K562 treated with DMSO at 1 percent for 4 hours (cell line): Measurements from ENCODE around the gene CHCHD2. TPM values are rescaled to one million over a fixed set of nuclear protein-coding genes. Genes with fewer than 3 reads are reported as not detected.

Experiments
- total RNA-seq: library from RNA; unstranded; fragments of 300-600 nt; gene quantifications from 2 replicates; pipeline ENCODE4 v1.2.3, GENCODE V29; 2022; ENCODE audit not compliant: insufficient read depth

The CHCHD2 gene
- 999 and 1,178 TPM in 2 replicates for total RNA-seq

GRCh38 chr7:56106108-56107073 is at the start of gene CHCHD2:
CHCHD2 (minus strand) TSS chr7:56106476; CDS start chr7:56106413, 63 bp downstream.

GRCh38 chr7:56115852-56116538 is 9.7 kb upstream of the CHCHD2 start, which contains the start of gene NUPR2:
NUPR2 (minus strand) TSS chr7:56116417; CDS start chr7:56116314, 103 bp downstream.

GRCh38 chr7:56092789-56093531 is 13.3 kb downstream of the CHCHD2 start, which contains the start of gene PHKG1:
PHKG1 (minus strand) TSS chr7:56092952; CDS start chr7:56088941, 4,011 bp downstream.

GRCh38 chr7:56063882-56064625 is 42.2 kb downstream of the CHCHD2 start, which contains the start of gene SUMF2:
SUMF2 (plus strand) TSS chr7:56064286; CDS start chr7:56064312, 26 bp downstream.

Other genes starting within 250 kb of the CHCHD2 start
- gene SEPTIN14, start 243.7 kb downstream of the CHCHD2 start, total RNA-seq: not detected in 2 replicates
- gene ZNF713, start 219.0 kb downstream of the CHCHD2 start, total RNA-seq: 0.74 and 0.94 TPM in 2 replicates
- 4.8 and 6.5 TPM in 2 replicates for gene MRPS17, start 154.6 kb downstream of the CHCHD2 start, total RNA-seq
- 30.1 and 36.7 TPM in 2 replicates for gene NIPSNAP2, start 141.9 kb downstream of the CHCHD2 start, total RNA-seq
- 36.2 and 44.1 TPM in 2 replicates for gene PSPH, start 55.0 kb downstream of the CHCHD2 start, total RNA-seq
- gene CCT6A, start 54.7 kb downstream of the CHCHD2 start, total RNA-seq: 150 and 159 TPM in 2 replicates
- 69.8 and 77.2 TPM in 2 replicates for gene SUMF2, start 42.2 kb downstream of the CHCHD2 start, total RNA-seq
- not detected in 2 replicates for gene PHKG1, start 13.5 kb downstream of the CHCHD2 start, total RNA-seq
- gene NUPR2, start 9.9 kb upstream of the CHCHD2 start, total RNA-seq: not detected in 2 replicates